ENCODE data around the gene ZNF446. TPM values are rescaled to one million over a fixed set of nuclear protein-coding genes. Genes with fewer than 3 reads are reported as not detected.

Gene ZNF446
- total and polyA plus RNA-seq, 4 donors: 6.4 to 26.1 (median 10.1) TPM

DNA sequence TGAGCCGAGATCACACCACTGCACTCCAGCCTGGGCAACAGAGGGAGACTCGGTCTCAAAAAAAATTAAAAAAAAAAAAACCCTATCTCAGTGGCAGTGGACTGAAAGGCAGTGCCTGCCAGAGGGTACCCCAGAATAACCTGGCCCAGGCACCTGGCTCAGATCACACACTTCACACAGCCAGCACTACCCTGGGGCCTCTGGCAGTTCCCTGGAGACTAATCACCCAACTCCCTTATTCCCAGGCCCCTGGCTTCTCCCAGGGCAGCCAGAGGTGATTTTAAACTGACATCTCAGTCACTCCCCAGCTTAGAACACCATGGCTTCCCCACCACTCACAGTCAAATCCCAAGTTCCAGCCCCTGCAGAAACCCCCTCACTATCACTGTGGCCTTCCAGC, 39.1 kb downstream of the ZNF446 start:
- Histone ChIP-seq H3K4me3 (ENCODE audit: low read length in 2 of 2) (no peak overlapping the region), H3K9me3 (ENCODE audit: control insufficient read depth, low read length) (no peaks in the 10 kb centered on the region), H3K36me3 (ENCODE audit: control insufficient read depth in 1 of 2, insufficient read depth in 2 of 2, low read length in 1 of 2) (peaks cover 0 to 4% of the 10 kb centered on the region in 2 donors), H3K27me3 (ENCODE audit: control insufficient read depth in 1 of 2, insufficient read depth in 2 of 2, low read length in 1 of 2) (no peaks in the 10 kb centered on the region), H3K4me1 (ENCODE audit: control insufficient read depth in 1 of 2, insufficient read depth in 2 of 2, low read length in 2 of 2) (no peaks in the 10 kb centered on the region), H3K27ac (ENCODE audit: low read depth in 1 of 2, low read length in 2 of 2) (no peak overlapping the region)
- 86 to 88% methylated on average over 2 of the region's 2 CpGs for WGBS, 2 donors
- intact Hi-C loops (cut with DNase I): no loop called here
- no peak for DNase-seq
- ATAC-seq (ENCODE audit: low FRiP score): no peak

- no peak for ATAC-seq (ENCODE audit: low FRiP score)
- DNase-seq: no peak
- Histone ChIP-seq H3K27ac (ENCODE audit: low read depth in 1 of 2, low read length in 2 of 2) (no peak overlapping the region), H3K36me3 (ENCODE audit: control insufficient read depth in 1 of 2, insufficient read depth in 2 of 2, low read length in 1 of 2) (peaks cover 0 to 4% of the 10 kb centered on the region in 2 donors), H3K27me3 (ENCODE audit: control insufficient read depth in 1 of 2, insufficient read depth in 2 of 2, low read length in 1 of 2) (no peaks in the 10 kb centered on the region), H3K4me1 (ENCODE audit: control insufficient read depth in 1 of 2, insufficient read depth in 2 of 2, low read length in 2 of 2) (no peaks in the 10 kb centered on the region), H3K9me3 (ENCODE audit: control insufficient read depth, low read length) (no peaks in the 10 kb centered on the region), H3K4me3 (ENCODE audit: low read length in 2 of 2) (no peak overlapping the region)
- intact Hi-C loops (cut with DNase I): no loop called here
- WGBS, 2 donors: 82 to 86% methylated on average over 25 of the region's 25 CpGs
These were observed 40.2 kb downstream of the ZNF446 start for GRCh38 chr19:58516246-58516836.

GRCh38 chr19:58516964-58517833, 41.0 kb downstream of the ZNF446 start:
- no peak for ATAC-seq (ENCODE audit: low FRiP score)
- no peak for DNase-seq
- WGBS, 2 donors: 88 to 90% methylated on average over 65 of the region's 65 CpGs
- no peaks in the 10 kb centered on the region for H3K27me3 ChIP-seq (ENCODE audit: control insufficient read depth in 1 of 2, insufficient read depth in 2 of 2, low read length in 1 of 2)
- no peak overlapping the region for H3K4me3 ChIP-seq (ENCODE audit: low read length in 2 of 2)
- intact Hi-C loops (cut with DNase I): no loop called here
- peaks cover 0 to 4% of the 10 kb centered on the region in 2 donors for H3K36me3 ChIP-seq (ENCODE audit: control insufficient read depth in 1 of 2, insufficient read depth in 2 of 2, low read length in 1 of 2)
- H3K27ac ChIP-seq (ENCODE audit: low read depth in 1 of 2, low read length in 2 of 2): no peak overlapping the region
- H3K9me3 ChIP-seq (ENCODE audit: control insufficient read depth, low read length): no peaks in the 10 kb centered on the region
- no peaks in the 10 kb centered on the region for H3K4me1 ChIP-seq (ENCODE audit: control insufficient read depth in 1 of 2, insufficient read depth in 2 of 2, low read length in 2 of 2)

GRCh38 chr19:58518256-58519086, 42.3 kb downstream of the ZNF446 start:
- no peaks in the 10 kb centered on the region for H3K9me3 ChIP-seq (ENCODE audit: control insufficient read depth, low read length)
- H3K36me3 ChIP-seq (ENCODE audit: control insufficient read depth in 1 of 2, insufficient read depth in 2 of 2, low read length in 1 of 2): peaks cover 0 to 4% of the 10 kb centered on the region in 2 donors
- H3K4me3 ChIP-seq (ENCODE audit: low read length in 2 of 2): peak overlapping the region; percentile 40 to 50
- ATAC-seq (ENCODE audit: low FRiP score) (no peak), DNase-seq (no peak)
- H3K4me1 ChIP-seq (ENCODE audit: control insufficient read depth in 1 of 2, insufficient read depth in 2 of 2, low read length in 2 of 2): no peaks in the 10 kb centered on the region
- H3K27ac ChIP-seq (ENCODE audit: low read depth in 1 of 2, low read length in 2 of 2): peak overlapping the region; percentile 30 to 83
- intact Hi-C loops (cut with DNase I): loop anchor here in 1 of 2 donors (1.0 kb wide), 1 partner anchor 19 kb away; no protein-coding TSS in a partner anchor
- H3K27me3 ChIP-seq (ENCODE audit: control insufficient read depth in 1 of 2, insufficient read depth in 2 of 2, low read length in 1 of 2): no peaks in the 10 kb centered on the region
- 10 to 12% methylated on average over 22 of the region's 22 CpGs for WGBS, 2 donors

- Histone ChIP-seq H3K4me1 (ENCODE audit: control insufficient read depth in 1 of 2, insufficient read depth in 2 of 2, low read length in 2 of 2) (no peaks in the 10 kb centered on the region), H3K36me3 (ENCODE audit: control insufficient read depth in 1 of 2, insufficient read depth in 2 of 2, low read length in 1 of 2) (peaks cover 0 to 4% of the 10 kb centered on the region in 2 donors), H3K27me3 (ENCODE audit: control insufficient read depth in 1 of 2, insufficient read depth in 2 of 2, low read length in 1 of 2) (no peaks in the 10 kb centered on the region), H3K9me3 (ENCODE audit: control insufficient read depth, low read length) (no peaks in the 10 kb centered on the region), H3K27ac (ENCODE audit: low read depth in 1 of 2, low read length in 2 of 2) (peak overlapping the region; percentile 30 to 83), H3K4me3 (ENCODE audit: low read length in 2 of 2) (peak overlapping the region; percentile 40 to 50)
- ATAC-seq (ENCODE audit: low FRiP score) (peak; percentile 78), DNase-seq (peak in 1 of 2 donors; percentile 82)
- 0 to 1% methylated on average over 14 of the region's 14 CpGs for WGBS, 2 donors
- intact Hi-C loops (cut with DNase I): loop anchor here in 1 of 2 donors (1.0 kb wide), 1 partner anchor 20 kb away; no protein-coding TSS in a partner anchor
These were observed 42.9 kb downstream of the ZNF446 start for GRCh38 chr19:58519087-58519354.

GRCh38 chr19:58519355-58520256, 43.5 kb downstream of the ZNF446 start, which contains the start of gene ZBTB45:
Gene ZBTB45 (minus strand): TSS chr19:58519810. CDS start chr19:58517673, 2,137 bp downstream.
- peak within 1 kb of the TSS; percentile 40 to 50 for H3K4me3 ChIP-seq (ENCODE audit: low read length in 2 of 2)
- no peaks in the 10 kb centered on the region for H3K9me3 ChIP-seq (ENCODE audit: control insufficient read depth, low read length)
- intact Hi-C loops (cut with DNase I): loop anchor here in 1 of 2 donors (1.0 kb wide), 1 partner anchor 20 kb away; no protein-coding TSS in a partner anchor
- WGBS, 2 donors: 0% methylated on average over 82 to 87 of the region's 87 CpGs
- H3K4me1 ChIP-seq (ENCODE audit: control insufficient read depth in 1 of 2, insufficient read depth in 2 of 2, low read length in 2 of 2): no peaks in the 10 kb centered on the region
- H3K36me3 ChIP-seq (ENCODE audit: control insufficient read depth in 1 of 2, insufficient read depth in 2 of 2, low read length in 1 of 2): peaks cover 0 to 4% of the 10 kb centered on the region in 2 donors
- ATAC-seq (ENCODE audit: low FRiP score): peak; percentile 95
- H3K27ac ChIP-seq (ENCODE audit: low read depth in 1 of 2, low read length in 2 of 2): peak within 1 kb of the TSS; percentile 30 to 83
- peak; percentile 95 to 96 for DNase-seq
- no peaks in the 10 kb centered on the region for H3K27me3 ChIP-seq (ENCODE audit: control insufficient read depth in 1 of 2, insufficient read depth in 2 of 2, low read length in 1 of 2)

DNA sequence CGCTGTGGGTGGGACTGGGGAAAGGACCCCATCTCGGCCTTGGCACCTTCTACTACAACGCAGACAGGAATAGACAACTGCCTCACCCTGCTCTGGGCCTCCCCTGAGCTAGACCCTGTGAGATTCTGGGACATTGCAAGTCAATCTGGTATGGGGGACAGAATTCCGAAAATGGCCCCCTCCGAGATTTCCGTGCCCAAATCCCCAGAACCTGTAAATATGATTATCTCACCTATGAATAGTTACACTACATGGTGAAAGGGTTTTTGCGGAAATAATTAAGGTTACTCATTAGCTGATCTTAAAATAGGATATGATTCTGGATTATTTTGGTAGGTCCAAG, 44.1 kb downstream of the ZNF446 start:
- no peak for DNase-seq
- Histone ChIP-seq H3K4me1 (ENCODE audit: control insufficient read depth in 1 of 2, insufficient read depth in 2 of 2, low read length in 2 of 2) (no peaks in the 10 kb centered on the region), H3K27ac (ENCODE audit: low read depth in 1 of 2, low read length in 2 of 2) (peak overlapping the region; percentile 3 to 83), H3K4me3 (ENCODE audit: low read length in 2 of 2) (peak overlapping the region; percentile 12 to 16), H3K9me3 (ENCODE audit: control insufficient read depth, low read length) (no peaks in the 10 kb centered on the region), H3K36me3 (ENCODE audit: control insufficient read depth in 1 of 2, insufficient read depth in 2 of 2, low read length in 1 of 2) (peaks cover 0 to 4% of the 10 kb centered on the region in 2 donors), H3K27me3 (ENCODE audit: control insufficient read depth in 1 of 2, insufficient read depth in 2 of 2, low read length in 1 of 2) (no peaks in the 10 kb centered on the region)
- WGBS, 2 donors: 7 to 10% methylated on average over 7 of the region's 7 CpGs
- ATAC-seq (ENCODE audit: low FRiP score): no peak
- intact Hi-C loops (cut with DNase I): no loop called here

DNA sequence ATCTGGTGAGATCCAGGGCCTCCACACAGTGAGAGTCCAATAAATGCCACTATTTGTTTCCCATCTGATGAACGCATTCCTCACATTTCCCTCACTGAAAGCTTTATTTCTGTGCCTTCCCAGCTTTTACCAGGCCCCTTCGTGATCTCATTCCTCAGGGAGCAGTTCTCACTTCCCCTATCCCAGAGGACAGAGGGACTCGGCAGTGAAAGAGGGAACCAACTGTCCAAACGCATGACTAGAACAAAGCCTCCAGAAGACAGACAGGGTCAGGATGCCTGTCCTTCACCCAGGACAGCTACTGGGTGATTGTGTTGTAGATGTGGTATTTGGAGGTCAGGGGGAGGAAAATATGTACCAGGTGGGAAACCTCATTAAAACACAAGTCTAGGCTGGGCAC, 45.5 kb downstream of the ZNF446 start:
- no peak overlapping the region for H3K4me3 ChIP-seq (ENCODE audit: low read length in 2 of 2)
- intact Hi-C loops (cut with DNase I): no loop called here
- no peaks in the 10 kb centered on the region for H3K27me3 ChIP-seq (ENCODE audit: control insufficient read depth in 1 of 2, insufficient read depth in 2 of 2, low read length in 1 of 2)
- WGBS, 2 donors: 27 to 45% methylated on average over 4 of the region's 4 CpGs
- no peaks in the 10 kb centered on the region for H3K9me3 ChIP-seq (ENCODE audit: control insufficient read depth, low read length)
- peaks cover 0 to 4% of the 10 kb centered on the region in 2 donors for H3K36me3 ChIP-seq (ENCODE audit: control insufficient read depth in 1 of 2, insufficient read depth in 2 of 2, low read length in 1 of 2)
- H3K4me1 ChIP-seq (ENCODE audit: control insufficient read depth in 1 of 2, insufficient read depth in 2 of 2, low read length in 2 of 2): no peaks in the 10 kb centered on the region
- ATAC-seq (ENCODE audit: low FRiP score) (no peak), DNase-seq (no peak)
- H3K27ac ChIP-seq (ENCODE audit: low read depth in 1 of 2, low read length in 2 of 2): no peak overlapping the region

Measured in aorta (tissue), 5 donors.